GM12801 (cell line): ENCODE measurements around the gene ZCRB1.
A peak's percentile ranks its signal among the peaks of the same experiment; 100 is the strongest.

Source experiments
- TF ChIP-seq, protein P1 (sequence below): IDR thresholded peaks from one replicate; pipeline ENCODE4 v1.5.1; 2011; ENCODE audit warnings: control low read depth; ENCODE audit not compliant: insufficient read length; ENCODE audit errors: extremely low read depth

The ZCRB1 gene, protein sequence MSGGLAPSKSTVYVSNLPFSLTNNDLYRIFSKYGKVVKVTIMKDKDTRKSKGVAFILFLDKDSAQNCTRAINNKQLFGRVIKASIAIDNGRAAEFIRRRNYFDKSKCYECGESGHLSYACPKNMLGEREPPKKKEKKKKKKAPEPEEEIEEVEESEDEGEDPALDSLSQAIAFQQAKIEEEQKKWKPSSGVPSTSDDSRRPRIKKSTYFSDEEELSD

DNA sequence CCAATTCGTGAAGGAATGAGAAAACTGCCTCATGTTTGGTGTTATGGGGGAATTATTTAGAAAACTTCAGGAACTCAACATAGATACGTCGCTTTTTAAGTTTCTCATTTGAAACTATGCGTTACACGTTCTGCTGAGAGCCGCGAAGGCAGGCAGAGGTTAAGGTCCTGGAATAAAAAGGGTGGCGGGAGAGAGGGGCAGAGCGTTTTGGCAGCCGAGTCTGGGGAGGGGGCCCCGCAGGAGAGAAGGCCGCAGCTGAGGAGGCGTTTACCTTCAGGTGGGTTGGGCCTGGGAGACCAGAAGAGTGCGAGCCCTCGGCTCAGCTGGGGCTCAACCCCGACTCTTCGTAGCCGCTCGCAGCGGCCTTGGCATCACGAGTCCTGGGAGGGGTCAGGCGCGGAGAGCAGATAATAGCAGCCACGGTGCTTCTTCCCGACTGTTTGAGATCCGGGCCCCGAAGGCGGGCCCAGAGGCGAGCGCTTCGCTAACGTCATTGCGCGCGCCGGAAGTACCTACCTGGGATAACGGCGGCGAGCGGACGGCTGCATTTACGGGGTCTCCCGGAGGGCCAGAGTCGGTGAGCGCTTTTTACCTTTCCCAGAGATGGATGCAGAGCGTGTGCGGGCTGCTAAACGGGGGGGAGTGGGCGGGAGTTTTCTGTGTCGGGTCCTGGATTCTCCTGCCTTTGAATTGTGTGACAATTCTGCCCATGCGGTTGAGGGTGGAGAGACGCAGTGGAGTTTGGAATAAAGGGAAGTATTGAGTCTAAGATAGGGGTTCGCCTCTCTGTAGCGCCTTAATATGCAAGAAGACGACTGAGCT lies at the start of gene ZCRB1, which contains the start of gene PPHLN1:
Gene ZCRB1 (minus strand): TSS at position 442 of the 822 bp plus-strand sequence. CDS start 1,992 bp downstream, outside the sequence.
Gene PPHLN1 (plus strand): TSS at position 515 of the 822 bp plus-strand sequence. CDS start 9,736 bp downstream, outside the sequence.
- TF ChIP-seq, protein P1, sequence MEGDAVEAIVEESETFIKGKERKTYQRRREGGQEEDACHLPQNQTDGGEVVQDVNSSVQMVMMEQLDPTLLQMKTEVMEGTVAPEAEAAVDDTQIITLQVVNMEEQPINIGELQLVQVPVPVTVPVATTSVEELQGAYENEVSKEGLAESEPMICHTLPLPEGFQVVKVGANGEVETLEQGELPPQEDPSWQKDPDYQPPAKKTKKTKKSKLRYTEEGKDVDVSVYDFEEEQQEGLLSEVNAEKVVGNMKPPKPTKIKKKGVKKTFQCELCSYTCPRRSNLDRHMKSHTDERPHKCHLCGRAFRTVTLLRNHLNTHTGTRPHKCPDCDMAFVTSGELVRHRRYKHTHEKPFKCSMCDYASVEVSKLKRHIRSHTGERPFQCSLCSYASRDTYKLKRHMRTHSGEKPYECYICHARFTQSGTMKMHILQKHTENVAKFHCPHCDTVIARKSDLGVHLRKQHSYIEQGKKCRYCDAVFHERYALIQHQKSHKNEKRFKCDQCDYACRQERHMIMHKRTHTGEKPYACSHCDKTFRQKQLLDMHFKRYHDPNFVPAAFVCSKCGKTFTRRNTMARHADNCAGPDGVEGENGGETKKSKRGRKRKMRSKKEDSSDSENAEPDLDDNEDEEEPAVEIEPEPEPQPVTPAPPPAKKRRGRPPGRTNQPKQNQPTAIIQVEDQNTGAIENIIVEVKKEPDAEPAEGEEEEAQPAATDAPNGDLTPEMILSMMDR: no peak

DNA sequence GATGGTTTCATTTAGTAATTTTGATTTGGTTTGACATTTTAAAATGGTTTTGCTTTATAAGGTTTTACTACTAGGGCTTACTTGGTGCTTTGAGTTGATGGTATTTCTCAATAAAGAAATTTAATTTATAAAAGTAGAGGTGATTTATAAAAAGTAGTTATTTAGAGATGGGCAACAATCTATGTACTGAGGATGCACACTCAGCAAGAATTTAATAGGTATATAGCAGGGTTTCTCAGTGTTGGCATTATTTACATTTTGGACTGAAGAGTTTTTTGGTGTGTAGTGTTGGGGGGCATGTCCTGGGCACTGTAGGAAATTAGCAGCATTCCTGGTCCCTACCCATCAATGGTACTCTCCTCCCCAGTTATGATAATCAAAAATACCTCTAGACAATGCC lies 47.8 kb upstream of the ZCRB1 start:
- TF ChIP-seq, protein P1: no peak

DNA sequence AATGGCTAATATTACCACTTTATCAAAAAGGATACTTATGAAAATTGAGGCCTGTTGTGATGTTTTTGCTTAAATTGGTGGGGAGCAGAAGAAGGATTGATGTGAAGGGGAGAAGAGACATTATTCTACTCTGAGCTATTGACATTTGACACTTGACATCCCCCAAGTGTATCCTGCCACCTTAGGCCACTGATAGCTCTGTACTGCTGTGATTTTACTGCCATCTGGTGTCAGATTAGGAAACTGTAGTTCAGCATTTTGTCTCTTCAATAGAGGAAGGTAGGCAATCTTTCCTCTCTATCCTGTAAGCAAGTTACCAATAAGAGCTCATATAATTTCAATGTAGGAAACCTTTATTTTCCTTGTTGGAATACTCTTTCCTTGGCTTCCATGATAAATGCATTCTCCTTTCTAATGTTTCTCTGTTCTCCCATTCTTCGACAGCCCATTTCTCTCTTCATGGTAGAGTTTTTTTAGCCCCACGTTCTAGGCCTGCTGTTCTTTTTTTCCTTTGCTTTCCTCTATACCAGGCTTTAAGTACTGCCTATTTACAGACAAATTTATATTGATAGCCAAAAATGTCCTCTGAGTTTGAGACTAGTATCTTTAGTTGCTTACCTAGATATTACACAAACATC lies 46.4 kb upstream of the ZCRB1 start:
- TF ChIP-seq, protein P1: peak; percentile 23

DNA sequence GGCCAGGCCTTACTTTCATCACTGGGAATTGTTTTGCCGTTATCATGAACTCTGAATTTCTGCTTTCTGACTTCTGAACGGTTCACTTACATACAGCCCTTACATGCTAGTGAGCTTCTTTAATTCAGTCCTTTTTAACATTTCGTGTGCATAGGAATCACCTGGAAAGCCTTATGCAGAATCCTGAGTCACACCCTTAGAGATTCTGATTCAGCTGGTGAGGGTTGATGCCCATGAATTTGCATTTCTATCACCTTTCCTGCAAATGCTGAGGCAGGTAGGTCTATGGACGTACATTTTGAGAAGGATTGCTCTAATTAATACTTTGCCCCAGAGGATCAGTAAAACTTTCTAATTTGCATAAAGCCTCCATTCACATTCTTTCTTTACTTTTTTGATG lies 44.1 kb upstream of the ZCRB1 start:
- TF ChIP-seq, protein P1: no peak

DNA sequence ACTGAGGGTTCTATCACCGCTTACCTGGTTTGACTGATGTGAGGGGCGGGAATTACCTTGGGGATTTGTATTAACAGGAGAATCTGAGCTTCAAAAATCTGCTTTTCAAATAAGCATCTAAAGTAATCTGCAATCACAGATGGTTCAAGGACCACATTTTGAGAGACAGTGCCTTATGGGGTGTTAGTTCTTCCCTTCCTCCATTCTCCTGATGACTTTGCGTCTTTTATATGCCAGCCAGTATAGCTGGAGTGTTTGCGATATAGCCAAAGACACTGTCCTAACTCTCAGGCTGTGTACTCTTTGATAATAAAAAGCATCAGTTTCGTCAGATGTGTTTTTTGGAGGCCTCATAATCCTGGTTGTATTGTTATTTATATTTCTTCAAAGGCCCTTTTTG lies 39.6 kb upstream of the ZCRB1 start:
- TF ChIP-seq, protein P1: no peak

DNA sequence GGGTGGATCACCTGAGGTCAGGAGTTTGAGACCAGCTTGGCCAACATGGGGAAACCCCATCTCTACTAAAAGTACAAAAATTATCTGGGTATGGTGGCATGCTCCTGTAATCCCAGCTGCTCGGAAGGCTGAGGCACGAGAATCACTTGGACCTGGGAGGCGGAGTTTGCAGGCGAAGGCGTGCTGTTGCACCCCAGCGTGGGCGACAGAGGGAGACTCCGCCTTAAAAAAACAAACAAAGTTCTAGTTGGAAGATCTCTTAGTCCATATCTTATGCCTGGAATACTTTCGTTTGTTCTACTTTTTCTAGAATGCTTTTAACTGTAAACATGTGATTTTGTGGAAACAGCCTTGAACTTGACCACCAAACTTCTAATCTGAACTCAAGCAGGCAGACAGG lies 38.8 kb upstream of the ZCRB1 start:
- TF ChIP-seq, protein P1: no peak

DNA sequence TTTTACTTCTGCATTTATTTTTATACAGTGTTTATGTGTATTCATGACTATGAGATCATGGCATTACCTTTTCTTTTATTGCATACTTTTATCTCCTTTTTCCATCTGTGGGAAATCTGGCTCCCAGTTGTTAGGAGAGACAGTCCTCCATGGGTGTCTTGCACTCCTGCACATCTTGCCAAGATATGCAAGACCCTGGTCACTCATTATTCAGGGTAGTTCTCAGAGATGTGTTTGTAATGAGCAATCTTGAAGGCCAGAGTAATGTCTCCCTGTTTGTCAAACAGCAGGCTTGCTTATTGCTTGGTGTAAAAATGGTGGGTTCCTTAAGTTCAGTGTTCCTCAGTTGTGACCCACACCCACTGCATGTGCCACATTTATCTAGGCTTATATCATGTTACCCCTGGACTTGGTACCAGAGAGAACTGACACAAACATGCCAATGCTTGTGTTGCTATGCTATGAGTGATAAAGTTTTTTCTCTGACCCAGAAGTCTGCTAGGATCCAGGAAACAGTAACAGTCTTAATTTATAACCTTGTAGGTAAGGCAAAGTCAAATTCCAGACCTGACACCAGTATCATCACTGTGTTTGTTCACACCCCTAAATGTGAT lies 36.9 kb upstream of the ZCRB1 start:
- TF ChIP-seq, protein P1: no peak
